ENCODE results near the gene RNF25.

The RNF25 gene

GRCh38 chr2:218662827-218663226 lies 9.0 kb downstream of the RNF25 start:
- no peak for DNase-seq (ENCODE audit: extremely low read depth, low read depth)
- TF ChIP-seq CTCF (IDR thresholded peaks at IDR 0.05; ENCODE audit: low read depth, low read length, missing control alignments): no peak
- no peak overlapping the region for H3K4me3 ChIP-seq (replicated peaks; ENCODE audit: low read depth, low read length)

GRCh38 chr2:218662377-218662776 lies 9.4 kb downstream of the RNF25 start:
- no peak for DNase-seq (ENCODE audit: extremely low read depth, low read depth)
- no peak overlapping the region for H3K4me3 ChIP-seq (replicated peaks; ENCODE audit: low read depth, low read length)
- TF ChIP-seq CTCF (IDR thresholded peaks at IDR 0.05; ENCODE audit: low read depth, low read length, missing control alignments): no peak

- H3K4me3 ChIP-seq (replicated peaks; ENCODE audit: low read depth, low read length): peak overlapping the region; percentile 78
- TF ChIP-seq CTCF (IDR thresholded peaks at IDR 0.05; ENCODE audit: low read depth, low read length, missing control alignments): no peak
- no peak for DNase-seq (ENCODE audit: extremely low read depth, low read depth)
Observed at GRCh38 chr2:218659988-218660358, 11.8 kb downstream of the RNF25 start.

GRCh38 chr2:218659258-218659987 lies 12.4 kb downstream of the RNF25 start, which contains the start of the genes BCS1L and ZNF142:
Gene BCS1L, plus strand, starts transcription at chr2:218659683. Its CDS starts 1,305 bp downstream, at chr2:218660988.
Gene ZNF142, minus strand, starts transcription at chr2:218659623. Its CDS starts 3,194 bp downstream, at chr2:218656429.
- no peak for TF ChIP-seq CTCF (IDR thresholded peaks at IDR 0.05; ENCODE audit: low read depth, low read length, missing control alignments)

GRCh38 chr2:218658671-218659257 lies 13.0 kb downstream of the RNF25 start:
- peak overlapping the region; percentile 78 for H3K4me3 ChIP-seq (replicated peaks; ENCODE audit: low read depth, low read length)
- no peak for DNase-seq (ENCODE audit: extremely low read depth, low read depth)
- TF ChIP-seq CTCF (IDR thresholded peaks at IDR 0.05; ENCODE audit: low read depth, low read length, missing control alignments): peak; percentile 53

More at GRCh38 chr2:218659258-218659987, 12.4 kb downstream of the RNF25 start, which contains the start of the genes BCS1L and ZNF142:
- DNase-seq (ENCODE audit: extremely low read depth, low read depth): peak; percentile 68
- peak within 1 kb of the TSS; percentile 78 for H3K4me3 ChIP-seq (replicated peaks; ENCODE audit: low read depth, low read length)

DNA sequence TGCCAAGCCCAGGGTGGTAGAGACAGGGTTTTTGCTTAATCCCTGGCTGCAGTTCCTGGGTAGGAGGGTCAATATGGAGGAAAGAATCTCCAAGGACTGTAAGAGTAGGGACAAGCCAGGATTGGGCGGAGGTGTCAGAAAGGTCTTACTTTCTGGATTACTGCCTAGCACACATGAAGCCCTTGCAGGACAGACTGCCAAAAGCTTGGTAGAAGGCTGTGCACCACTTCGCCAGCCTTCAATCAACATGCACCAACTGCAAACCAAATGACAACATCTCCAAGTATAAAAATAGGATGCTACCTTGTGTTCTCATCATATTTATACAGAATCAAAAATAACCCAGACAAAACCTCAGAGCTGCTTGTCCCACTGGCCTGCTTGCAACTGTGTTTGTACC lies 16.1 kb downstream of the RNF25 start:
- no peak for DNase-seq (ENCODE audit: extremely low read depth, low read depth)
- no peak for TF ChIP-seq CTCF (IDR thresholded peaks at IDR 0.05; ENCODE audit: low read depth, low read length, missing control alignments)
- no peak overlapping the region for H3K4me3 ChIP-seq (replicated peaks; ENCODE audit: low read depth, low read length)
